HG03575 (cell line): Measurements from ENCODE around the gene CIB4.

Source experiments
- ATAC-seq: cut with Tn5 transposase; IDR thresholded peaks from one replicate; pipeline ENCODE4 v1.9.1; 2021; ENCODE audit not compliant: unreplicated experiment, insufficient number of reproducible peaks, low FRiP score; ENCODE audit errors: extremely low read depth

Gene CIB4

GRCh38 chr2:26562811-26563645 is 78.1 kb downstream of the CIB4 start:
- ATAC-seq = no peak

- no peak for ATAC-seq
Observed at GRCh38 chr2:26561918-26562810, 79.0 kb downstream of the CIB4 start.

- ATAC-seq = no peak
Observed at GRCh38 chr2:26561376-26561775, 79.8 kb downstream of the CIB4 start.

GRCh38 chr2:26560892-26561291 is 80.3 kb downstream of the CIB4 start:
- ATAC-seq = no peak

- no peak for ATAC-seq
Observed at GRCh38 chr2:26559556-26559955, 81.6 kb downstream of the CIB4 start.

- no peak for ATAC-seq
Observed at GRCh38 chr2:26559044-26559405, 82.1 kb downstream of the CIB4 start.

- no peak for ATAC-seq
Observed at GRCh38 chr2:26558271-26559043, 82.7 kb downstream of the CIB4 start.

- no peak for ATAC-seq
Observed at GRCh38 chr2:26557244-26557925, 83.8 kb downstream of the CIB4 start.

GRCh38 chr2:26556309-26557243 is 84.6 kb downstream of the CIB4 start:
- ATAC-seq = no peak

GRCh38 chr2:26555246-26556133 is 85.7 kb downstream of the CIB4 start:
- ATAC-seq = no peak

GRCh38 chr2:26552641-26553374 is 88.4 kb downstream of the CIB4 start:
- ATAC-seq = no peak

- no peak for ATAC-seq
Observed at GRCh38 chr2:26550276-26551015, 90.7 kb downstream of the CIB4 start.

GRCh38 chr2:26542676-26543505 is 98.3 kb downstream of the CIB4 start:
- no peak for ATAC-seq

- no peak for ATAC-seq
Observed at GRCh38 chr2:26542194-26542455, 99.0 kb downstream of the CIB4 start.
